SH-SY5Y (cell line): ENCODE results near the gene PDLIM5.

Experiments used
- GATA2 ChIP-seq: IDR thresholded peaks from 2 replicates; pipeline ENCODE4 v1.6.1; 2011; ENCODE audit warnings: mild to moderate bottlenecking, low read depth, low read length
- GATA3 ChIP-seq: IDR thresholded peaks from 2 replicates; pipeline ENCODE4 v1.6.1; 2011; ENCODE audit warnings: low read depth, mild to moderate bottlenecking, low read length, moderate library complexity

DNA sequence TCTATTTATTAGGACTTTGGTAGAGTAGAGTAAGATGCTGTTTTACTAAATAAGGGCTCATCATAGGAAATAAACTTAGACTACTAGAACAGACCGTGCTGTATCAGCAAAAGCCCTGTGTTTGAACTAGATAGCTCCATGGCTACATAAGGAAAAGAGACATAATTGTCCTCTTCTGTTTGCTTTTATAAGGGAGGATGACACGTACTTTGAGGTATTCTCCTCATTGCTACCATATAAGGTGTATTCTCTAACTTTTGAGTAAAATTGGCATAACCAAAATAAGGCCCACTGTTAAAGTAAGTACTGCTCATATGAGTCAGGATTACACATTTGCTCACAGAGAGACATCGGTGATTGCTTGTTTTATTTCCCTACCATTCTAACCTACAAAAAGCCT is 64.3 kb downstream of the PDLIM5 start:
- TF ChIP-seq GATA3 (no peak), GATA2 (no peak)
